Esophagus (tissue), 2 donors: ENCODE measurements around the gene RNASE13. TPM values are rescaled to one million over a fixed set of nuclear protein-coding genes. Genes with fewer than 3 reads are reported as not detected.

ENCODE experiments used
- H3K27ac ChIP-seq, 2 donors: one replicate each; pipeline ENCODE4 v1.5.1; 2013; ENCODE audit warnings: low read depth in 2 of 2, mild to moderate bottlenecking in 2 of 2, inconsistent platforms in 1 of 2, low read length in 1 of 2, moderate library complexity in 1 of 2
- H3K27me3 ChIP-seq, 2 donors: one replicate each; pipeline ENCODE4 v1.6.1; 2013; ENCODE audit warnings: low read length in 2 of 2, control low read depth in 1 of 2, mild to moderate bottlenecking in 1 of 2; ENCODE audit not compliant: insufficient read depth in 2 of 2, control insufficient read depth in 1 of 2
- H3K36me3 ChIP-seq, 2 donors: one replicate each; pipeline ENCODE4 v1.6.1; 2013; ENCODE audit warnings: low read length in 1 of 2; ENCODE audit not compliant: control insufficient read depth in 2 of 2, insufficient read depth in 2 of 2
- H3K4me1 ChIP-seq, 2 donors: one replicate each; pipeline ENCODE4 v1.6.1; 2013; ENCODE audit warnings: low read length in 1 of 2; ENCODE audit not compliant: control insufficient read depth in 2 of 2, insufficient read depth in 2 of 2
- H3K4me3 ChIP-seq, 2 donors: one replicate each; pipeline ENCODE4 v1.5.1; 2013; ENCODE audit warnings: low read length in 2 of 2, mild to moderate bottlenecking in 2 of 2, low read depth in 1 of 2, moderate library complexity in 1 of 2
- H3K9me3 ChIP-seq, 2 donors: one replicate each; pipeline ENCODE4 v1.6.1; 2013; ENCODE audit warnings: mild to moderate bottlenecking in 2 of 2, low read depth in 1 of 2, low read length in 1 of 2, moderate library complexity in 1 of 2; ENCODE audit not compliant: control insufficient read depth in 2 of 2, insufficient read depth in 1 of 2
- WGBS, 2 donors: extraction: QIAGEN DNeasy Blood & Tissue Kit; methylation state at CpG; one replicate each; pipeline ENCODE4 v1.1.7; 2013; 5-methylcytosine and 5-hydroxymethylcytosine counted together
- polyA plus RNA-seq, 2 donors: library from polyadenylated mRNA; stranded (reverse); fragments of 200-250 nt; gene quantifications; one replicate each; pipeline ENCODE4 v1.2.3, GENCODE V29; 2013
- donor health status: healthy with polysubstance abuse.
- donor health status: Bipolar disorder and iron deficiency.

Gene RNASE13
- polyA plus RNA-seq, 2 donors: not detected

GRCh38 chr14:21036751-21037150 is 2.1 kb upstream of the RNASE13 start:
- Histone ChIP-seq H3K27ac (no peak overlapping the region), H3K9me3 (no peaks in the 10 kb centered on the region), H3K4me1 (peaks cover 0 to 6% of the 10 kb centered on the region in 2 donors), H3K4me3 (no peak overlapping the region), H3K36me3 (no peaks in the 10 kb centered on the region), H3K27me3 (no peaks in the 10 kb centered on the region)
- WGBS, 2 donors: 86 to 89% methylated on average over 7 of the region's 7 CpGs

- H3K9me3 ChIP-seq: no peaks in the 10 kb centered on the region
- no peak overlapping the region for H3K4me3 ChIP-seq
- no peak overlapping the region for H3K27ac ChIP-seq
- WGBS, 2 donors: 82 to 91% methylated on average over 4 of the region's 4 CpGs
- H3K36me3 ChIP-seq: no peaks in the 10 kb centered on the region
- peaks cover 0 to 2% of the 10 kb centered on the region in 2 donors for H3K4me1 ChIP-seq
- H3K27me3 ChIP-seq: no peaks in the 10 kb centered on the region
Measured at GRCh38 chr14:21033133-21033698, 1.4 kb downstream of the RNASE13 start.

- H3K9me3 ChIP-seq: no peaks in the 10 kb centered on the region
- H3K27me3 ChIP-seq: no peaks in the 10 kb centered on the region
- H3K27ac ChIP-seq: peak overlapping the region in 1 of 2 donors; percentile 38
- WGBS, 2 donors: 76 to 85% methylated on average over 5 of the region's 5 CpGs
- no peak overlapping the region for H3K4me3 ChIP-seq
- H3K4me1 ChIP-seq: peaks cover 0 to 2% of the 10 kb centered on the region in 2 donors
- no peaks in the 10 kb centered on the region for H3K36me3 ChIP-seq
Measured at GRCh38 chr14:21032326-21033132, 2.1 kb downstream of the RNASE13 start.

GRCh38 chr14:21030531-21030930 is 4.1 kb downstream of the RNASE13 start:
- Histone ChIP-seq H3K27me3 (no peaks in the 10 kb centered on the region), H3K36me3 (no peaks in the 10 kb centered on the region), H3K9me3 (no peaks in the 10 kb centered on the region), H3K4me1 (peaks cover 0 to 2% of the 10 kb centered on the region in 2 donors), H3K27ac (no peak overlapping the region), H3K4me3 (no peak overlapping the region)
- WGBS, 2 donors: 88 to 90% methylated on average over 12 of the region's 12 CpGs

- H3K27ac ChIP-seq: no peak within 1 kb of the TSS
- H3K9me3 ChIP-seq: no peaks in the 10 kb centered on the region
- H3K27me3 ChIP-seq: no peaks in the 10 kb centered on the region
- no peak within 1 kb of the TSS for H3K4me3 ChIP-seq
- no peaks in the 10 kb centered on the region for H3K36me3 ChIP-seq
- H3K4me1 ChIP-seq: peaks cover 0 to 2% of the 10 kb centered on the region in 2 donors
- WGBS, 2 donors: 92 to 95% methylated on average over 5 of the region's 5 CpGs
Measured at GRCh38 chr14:21029917-21030316, 4.7 kb downstream of the RNASE13 start, which contains the start of gene TPPP2. Gene TPPP2 (plus strand): TSS chr14:21030217. CDS start chr14:21030582, 365 bp downstream.

- Histone ChIP-seq H3K27me3 (no peaks in the 10 kb centered on the region), H3K27ac (peak overlapping the region; percentile 65 to 81), H3K9me3 (no peaks in the 10 kb centered on the region), H3K4me1 (peaks cover 0 to 8% of the 10 kb centered on the region in 2 donors), H3K4me3 (no peak overlapping the region), H3K36me3 (peaks cover 0 to under 1% of the 10 kb centered on the region in 2 donors)
- 60 to 66% methylated on average over 3 of the region's 3 CpGs for WGBS, 2 donors
Measured at GRCh38 chr14:21026988-21027315, 7.7 kb downstream of the RNASE13 start.

- Histone ChIP-seq H3K9me3 (no peaks in the 10 kb centered on the region), H3K36me3 (peaks cover 0 to 6% of the 10 kb centered on the region in 2 donors), H3K4me3 (no peak overlapping the region), H3K27me3 (no peaks in the 10 kb centered on the region), H3K27ac (peak overlapping the region; percentile 63 to 81), H3K4me1 (peaks cover 0 to 8% of the 10 kb centered on the region in 2 donors)
- 49 to 65% methylated on average over 7 of the region's 7 CpGs for WGBS, 2 donors
Measured at GRCh38 chr14:21026274-21026987, 8.2 kb downstream of the RNASE13 start.

- 6 to 10% methylated on average over 53 to 58 of the region's 58 CpGs for WGBS, 2 donors
- Histone ChIP-seq H3K27ac (peak overlapping the region; percentile 81 to 89), H3K9me3 (no peaks in the 10 kb centered on the region), H3K27me3 (no peaks in the 10 kb centered on the region), H3K4me3 (peak overlapping the region; percentile 61 to 65), H3K4me1 (peaks cover 0 to 8% of the 10 kb centered on the region in 2 donors), H3K36me3 (peaks cover 3 to 6% of the 10 kb centered on the region in 2 donors)
Measured at GRCh38 chr14:21025371-21026273, 9.0 kb downstream of the RNASE13 start.
